Measurements from ENCODE around the gene PARP3.

PARP3 gene

GRCh38 chr3:51955893-51956770 is 14.0 kb downstream of the PARP3 start:
- Histone ChIP-seq H3K4me3 (ENCODE audit: control insufficient read depth in 1 of 7, extremely low read depth in 1 of 7, insufficient read depth in 4 of 7, low read depth in 2 of 7, low read length in 6 of 7) (peak overlapping the region; percentile 19 to 69 (median 56)), H3K36me3 (ENCODE audit: control insufficient read depth in 4 of 4, insufficient read depth in 4 of 4, low read length in 3 of 4) (no peaks in the 10 kb centered on the region), H3K9me3 (ENCODE audit: control extremely low read depth in 1 of 5, control insufficient read depth in 4 of 5, insufficient read depth in 2 of 5, low read depth in 1 of 5, low read length in 4 of 5) (peaks cover 0 to 6% (median 0%) of the 10 kb centered on the region in 5 experiments), H3K27ac (ENCODE audit: insufficient read depth in 1 of 2, low read depth in 1 of 2, low read length in 2 of 2, poor library complexity in 1 of 2, severe bottlenecking in 2 of 2) (no peak overlapping the region), H3K27me3 (replicated peaks in 2 of 5; ENCODE audit: control insufficient read depth in 4 of 5, insufficient read depth in 5 of 5, low read length in 4 of 5) (peaks cover 0 to 30% (median 24%) of the 10 kb centered on the region in 5 experiments), H3K4me1 (ENCODE audit: control extremely low read depth in 1 of 4, control insufficient read depth in 4 of 4, insufficient read depth in 4 of 4, low read length in 3 of 4) (peaks cover 0 to 24% (median 19%) of the 10 kb centered on the region in 4 experiments)
- WGBS (ENCODE audit: insufficient coverage) = 5% methylated on average over 89 of the region's 97 CpGs
- ChIA-PET CTCF (interaction anchor here (1.2 to 7.2 kb wide), 4 partner anchors 11 to 23 kb away, joined by 3 to 76 read pairs (median 16); partner anchors contain the start of genes ABHD14A, ABHD14B, PARP3 and PCBP4), POLR2A (no interaction called here)
- DNase-seq = peak; percentile 77 to 82 (median 78)

DNA sequence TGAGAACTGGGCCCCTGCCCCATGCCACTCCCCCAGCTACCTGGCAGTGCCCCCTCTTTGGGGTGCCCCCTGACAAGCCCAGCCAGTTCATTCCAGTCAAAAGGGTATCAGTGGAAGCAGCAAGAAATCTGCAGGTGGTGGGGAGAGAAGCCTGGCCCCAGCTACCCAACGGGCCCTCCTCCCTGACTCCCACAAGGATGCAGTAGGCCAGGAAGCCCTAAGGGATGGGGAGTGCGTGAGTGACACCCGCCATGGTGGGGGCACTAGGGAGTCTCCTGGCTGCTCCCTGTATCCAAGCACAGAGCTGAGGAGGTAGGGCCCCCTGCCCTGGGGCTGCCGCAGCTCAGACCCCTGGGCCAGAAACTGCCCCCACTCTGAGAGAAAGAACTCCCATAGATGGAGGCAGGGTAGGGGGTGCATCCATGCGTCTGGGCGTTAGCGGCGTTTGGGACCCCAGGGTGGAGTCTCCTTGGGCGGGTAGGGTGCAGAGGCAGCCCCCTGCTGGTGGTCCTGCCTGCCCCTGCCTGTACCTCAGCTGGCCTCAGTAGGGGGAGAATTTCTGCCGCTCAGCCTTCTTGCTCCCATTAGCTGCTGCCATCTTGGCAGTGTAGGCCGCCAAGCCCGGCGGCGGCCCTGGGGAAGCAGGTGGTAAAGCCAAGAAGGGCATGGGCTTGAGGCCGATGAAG is 15.5 kb downstream of the PARP3 start:
- ChIA-PET CTCF (interaction anchor here (1.2 to 7.2 kb wide), 5 partner anchors 9 to 288 kb away, joined by 3 to 76 read pairs (median 4); partner anchors contain the start of genes ABHD14A, ABHD14B, PARP3 and PCBP4), POLR2A (no interaction called here)
- 99% methylated on average over 12 of the region's 15 CpGs for WGBS (ENCODE audit: insufficient coverage)
- no peak for DNase-seq
- no peak overlapping the region for H3K27ac ChIP-seq (ENCODE audit: insufficient read depth in 1 of 2, low read depth in 1 of 2, low read length in 2 of 2, poor library complexity in 1 of 2, severe bottlenecking in 2 of 2)
- H3K27me3 ChIP-seq (replicated peaks in 2 of 5; ENCODE audit: control insufficient read depth in 4 of 5, insufficient read depth in 5 of 5, low read length in 4 of 5) = peaks cover 0 to 32% (median 24%) of the 10 kb centered on the region in 5 experiments
- H3K9me3 ChIP-seq (ENCODE audit: control extremely low read depth in 1 of 5, control insufficient read depth in 4 of 5, insufficient read depth in 2 of 5, low read depth in 1 of 5, low read length in 4 of 5) = peaks cover 0 to 6% (median 0%) of the 10 kb centered on the region in 5 experiments
- no peak overlapping the region for H3K4me3 ChIP-seq (ENCODE audit: control insufficient read depth in 1 of 7, extremely low read depth in 1 of 7, insufficient read depth in 4 of 7, low read depth in 2 of 7, low read length in 6 of 7)
- no peaks in the 10 kb centered on the region for H3K36me3 ChIP-seq (ENCODE audit: control insufficient read depth in 4 of 4, insufficient read depth in 4 of 4, low read length in 3 of 4)
- peaks cover 0 to 24% (median 19%) of the 10 kb centered on the region in 4 experiments for H3K4me1 ChIP-seq (ENCODE audit: control extremely low read depth in 1 of 4, control insufficient read depth in 4 of 4, insufficient read depth in 4 of 4, low read length in 3 of 4)

GRCh38 chr3:51958603-51959521 is 16.7 kb downstream of the PARP3 start:
- no peak for DNase-seq
- no peaks in the 10 kb centered on the region for H3K36me3 ChIP-seq (ENCODE audit: control insufficient read depth in 4 of 4, insufficient read depth in 4 of 4, low read length in 3 of 4)
- ChIA-PET CTCF (interaction anchor here (1.9 to 7.2 kb wide), 2 partner anchors 13 to 16 kb away, joined by 13 to 76 read pairs; partner anchors contain the start of genes ABHD14A, ABHD14B, PARP3 and RRP9), POLR2A (no interaction called here)
- peaks cover 0 to 6% (median 0%) of the 10 kb centered on the region in 5 experiments for H3K9me3 ChIP-seq (ENCODE audit: control extremely low read depth in 1 of 5, control insufficient read depth in 4 of 5, insufficient read depth in 2 of 5, low read depth in 1 of 5, low read length in 4 of 5)
- WGBS (ENCODE audit: insufficient coverage) = over 99% methylated on average over 12 of the region's 20 CpGs
- no peak overlapping the region for H3K27ac ChIP-seq (ENCODE audit: insufficient read depth in 1 of 2, low read depth in 1 of 2, low read length in 2 of 2, poor library complexity in 1 of 2, severe bottlenecking in 2 of 2)
- H3K4me1 ChIP-seq (ENCODE audit: control extremely low read depth in 1 of 4, control insufficient read depth in 4 of 4, insufficient read depth in 4 of 4, low read length in 3 of 4) = peaks cover 0 to 24% (median 19%) of the 10 kb centered on the region in 4 experiments
- H3K4me3 ChIP-seq (ENCODE audit: control insufficient read depth in 1 of 7, extremely low read depth in 1 of 7, insufficient read depth in 4 of 7, low read depth in 2 of 7, low read length in 6 of 7) = no peak overlapping the region
- peaks cover 0 to 34% (median 24%) of the 10 kb centered on the region in 5 experiments for H3K27me3 ChIP-seq (replicated peaks in 2 of 5; ENCODE audit: control insufficient read depth in 4 of 5, insufficient read depth in 5 of 5, low read length in 4 of 5)

DNA sequence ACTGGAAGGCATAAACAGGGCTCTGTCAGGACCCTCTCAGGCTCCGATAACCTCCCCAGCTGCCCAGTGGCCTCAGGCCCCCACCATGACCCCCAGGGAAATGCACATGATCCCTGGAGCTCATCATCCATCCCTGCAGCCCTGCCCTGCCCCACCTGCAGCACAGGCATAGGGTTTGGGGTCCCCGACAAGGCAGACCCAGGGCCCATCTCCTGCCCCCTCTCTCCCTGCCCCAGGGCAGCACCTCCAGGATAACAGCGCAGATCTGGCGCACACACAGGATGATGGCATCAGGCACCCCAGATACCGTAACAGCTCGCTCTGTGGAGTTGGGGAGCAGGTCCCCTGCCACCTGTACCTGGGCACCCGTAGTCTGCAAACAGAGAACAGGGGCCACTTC is 17.5 kb downstream of the PARP3 start:
- H3K36me3 ChIP-seq (ENCODE audit: control insufficient read depth in 4 of 4, insufficient read depth in 4 of 4, low read length in 3 of 4) = no peaks in the 10 kb centered on the region
- H3K27me3 ChIP-seq (replicated peaks in 2 of 5; ENCODE audit: control insufficient read depth in 4 of 5, insufficient read depth in 5 of 5, low read length in 4 of 5) = peaks cover 0 to 32% (median 24%) of the 10 kb centered on the region in 5 experiments
- H3K27ac ChIP-seq (ENCODE audit: insufficient read depth in 1 of 2, low read depth in 1 of 2, low read length in 2 of 2, poor library complexity in 1 of 2, severe bottlenecking in 2 of 2) = no peak overlapping the region
- no peak overlapping the region for H3K4me3 ChIP-seq (ENCODE audit: control insufficient read depth in 1 of 7, extremely low read depth in 1 of 7, insufficient read depth in 4 of 7, low read depth in 2 of 7, low read length in 6 of 7)
- WGBS (ENCODE audit: insufficient coverage) = 95% methylated on average over 6 of the region's 7 CpGs
- ChIA-PET POLR2A (no interaction called here), CTCF (interaction anchor here (7.2 kb wide), 1 partner anchor 12 kb away, joined by 76 read pairs; the partner anchor contains the start of genes ABHD14A and ABHD14B)
- peaks cover 0 to 24% (median 19%) of the 10 kb centered on the region in 4 experiments for H3K4me1 ChIP-seq (ENCODE audit: control extremely low read depth in 1 of 4, control insufficient read depth in 4 of 4, insufficient read depth in 4 of 4, low read length in 3 of 4)
- H3K9me3 ChIP-seq (ENCODE audit: control extremely low read depth in 1 of 5, control insufficient read depth in 4 of 5, insufficient read depth in 2 of 5, low read depth in 1 of 5, low read length in 4 of 5) = peaks cover 0 to 6% (median 0%) of the 10 kb centered on the region in 5 experiments
- no peak for DNase-seq

DNA sequence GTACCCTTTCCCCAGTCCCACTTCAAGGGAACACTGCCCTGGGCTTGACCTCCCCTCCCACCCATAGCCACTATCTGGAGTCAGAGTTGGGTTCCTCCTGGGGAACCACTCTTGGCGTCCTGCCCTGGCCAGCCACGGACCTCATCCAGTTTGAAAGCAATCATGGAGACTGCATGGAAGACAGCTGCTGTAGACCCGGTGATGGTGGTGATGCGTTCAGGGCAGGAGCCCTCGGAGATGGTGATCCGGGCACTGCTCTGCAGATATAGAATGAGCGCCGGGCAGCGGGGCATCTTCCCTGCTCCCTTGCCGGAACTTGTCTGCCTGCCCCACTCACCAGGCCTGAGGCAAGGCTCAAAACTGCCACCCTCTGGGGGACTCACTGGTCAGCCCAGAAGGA is 18.2 kb downstream of the PARP3 start:
- H3K4me3 ChIP-seq (ENCODE audit: control insufficient read depth in 1 of 7, extremely low read depth in 1 of 7, insufficient read depth in 4 of 7, low read depth in 2 of 7, low read length in 6 of 7) = no peak overlapping the region
- DNase-seq = no peak
- 86% methylated on average over 6 of the region's 10 CpGs for WGBS (ENCODE audit: insufficient coverage)
- H3K4me1 ChIP-seq (ENCODE audit: control extremely low read depth in 1 of 4, control insufficient read depth in 4 of 4, insufficient read depth in 4 of 4, low read length in 3 of 4) = peaks cover 0 to 22% (median 19%) of the 10 kb centered on the region in 4 experiments
- no peak overlapping the region for H3K27ac ChIP-seq (ENCODE audit: insufficient read depth in 1 of 2, low read depth in 1 of 2, low read length in 2 of 2, poor library complexity in 1 of 2, severe bottlenecking in 2 of 2)
- H3K36me3 ChIP-seq (ENCODE audit: control insufficient read depth in 4 of 4, insufficient read depth in 4 of 4, low read length in 3 of 4) = no peaks in the 10 kb centered on the region
- ChIA-PET POLR2A (no interaction called here), CTCF (interaction anchor here (1.5 to 7.2 kb wide), 3 partner anchors 12 to 21 kb away, joined by 3 to 76 read pairs (median 10); partner anchors contain the start of genes ABHD14A and ABHD14B)
- peaks cover 0 to 4% (median 0%) of the 10 kb centered on the region in 5 experiments for H3K9me3 ChIP-seq (ENCODE audit: control extremely low read depth in 1 of 5, control insufficient read depth in 4 of 5, insufficient read depth in 2 of 5, low read depth in 1 of 5, low read length in 4 of 5)
- peaks cover 0 to 26% (median 16%) of the 10 kb centered on the region in 5 experiments for H3K27me3 ChIP-seq (replicated peaks in 2 of 5; ENCODE audit: control insufficient read depth in 4 of 5, insufficient read depth in 5 of 5, low read length in 4 of 5)

DNA sequence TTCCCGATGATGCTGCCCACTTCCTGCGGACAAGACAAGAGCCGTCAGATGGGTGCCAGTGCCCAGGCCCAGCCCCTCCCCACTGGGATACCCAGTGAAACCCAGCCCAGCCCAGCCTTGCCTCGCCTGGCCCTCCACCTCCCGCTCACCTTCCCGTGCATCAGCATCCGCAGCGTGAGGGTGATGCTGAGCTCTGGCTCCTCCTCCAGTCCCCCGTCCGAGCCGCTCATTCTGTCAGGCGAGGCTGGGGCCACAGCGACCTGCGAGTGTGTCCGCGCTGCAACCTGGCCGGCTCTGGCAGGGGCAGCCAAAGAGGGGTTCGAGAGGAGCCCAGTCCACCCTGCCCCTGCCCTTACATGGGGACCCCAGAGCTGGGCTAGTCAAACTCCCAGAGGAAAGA is 18.8 kb downstream of the PARP3 start:
- H3K4me3 ChIP-seq (ENCODE audit: control insufficient read depth in 1 of 7, extremely low read depth in 1 of 7, insufficient read depth in 4 of 7, low read depth in 2 of 7, low read length in 6 of 7) = no peak overlapping the region
- no peaks in the 10 kb centered on the region for H3K9me3 ChIP-seq (ENCODE audit: control extremely low read depth in 1 of 5, control insufficient read depth in 4 of 5, insufficient read depth in 2 of 5, low read depth in 1 of 5, low read length in 4 of 5)
- ChIA-PET POLR2A (no interaction called here), CTCF (interaction anchor here (1.5 to 7.2 kb wide), 3 partner anchors 11 to 20 kb away, joined by 3 to 76 read pairs (median 10); partner anchors contain the start of genes ABHD14A and ABHD14B)
- H3K27me3 ChIP-seq (replicated peaks in 2 of 5; ENCODE audit: control insufficient read depth in 4 of 5, insufficient read depth in 5 of 5, low read length in 4 of 5) = peaks cover 0 to 27% (median 10%) of the 10 kb centered on the region in 5 experiments
- peaks cover 0 to 16% (median 14%) of the 10 kb centered on the region in 4 experiments for H3K4me1 ChIP-seq (ENCODE audit: control extremely low read depth in 1 of 4, control insufficient read depth in 4 of 4, insufficient read depth in 4 of 4, low read length in 3 of 4)
- H3K27ac ChIP-seq (ENCODE audit: insufficient read depth in 1 of 2, low read depth in 1 of 2, low read length in 2 of 2, poor library complexity in 1 of 2, severe bottlenecking in 2 of 2) = no peak overlapping the region
- WGBS (ENCODE audit: insufficient coverage) = 94% methylated on average over 15 of the region's 18 CpGs
- no peaks in the 10 kb centered on the region for H3K36me3 ChIP-seq (ENCODE audit: control insufficient read depth in 4 of 4, insufficient read depth in 4 of 4, low read length in 3 of 4)
- no peak for DNase-seq

All from common myeloid progenitor, CD34-positive (primary cell).